Mononuclear cell (primary cell): ENCODE measurements around the gene SSBP2. TPM values are rescaled to one million over a fixed set of nuclear protein-coding genes. Genes with fewer than 3 reads are reported as not detected.
"Not testable (repeated sequence)": the region's sequence is repeated elsewhere in the genome, so short reads cannot be mapped to it uniquely, and the experiment has no call there.

Source experiments
- H3K27me3 ChIP-seq: 2 replicates; pipeline ENCODE4 v1.6.0; 2011; ENCODE audit warnings: low read length, control low read depth; ENCODE audit not compliant: insufficient read depth
- H3K4me1 ChIP-seq: 2 replicates; pipeline ENCODE4 v1.5.1; 2011; ENCODE audit warnings: mild to moderate bottlenecking, low read length, control low read depth; ENCODE audit not compliant: insufficient read depth
- H3K4me3 ChIP-seq: 2 replicates; pipeline ENCODE4 v1.5.1; 2011; ENCODE audit warnings: mild to moderate bottlenecking, low read length, moderate library complexity
- H3K9me3 ChIP-seq: 2 replicates; pipeline ENCODE4 v1.5.1; 2011; ENCODE audit warnings: low read depth, mild to moderate bottlenecking, control low read depth, low read length
- total RNA-seq: library from RNA; depleted of rRNA; stranded (reverse); fragments of >200 nt; gene quantifications from one replicate; pipeline ENCODE4 v1.2.3, GENCODE V29; 2012

The SSBP2 gene
- total RNA-seq, 1 donor = 35.9 TPM

- no peak overlapping the region for H3K4me3 ChIP-seq
- no peaks in the 10 kb centered on the region for H3K27me3 ChIP-seq
- H3K9me3 ChIP-seq = no peaks in the 10 kb centered on the region
- H3K4me1 ChIP-seq = no peaks in the 10 kb centered on the region
Observed at GRCh38 chr5:81505672-81506071, 245.2 kb downstream of the SSBP2 start.

- not testable (repeated sequence) for H3K4me1 ChIP-seq, H3K4me3 ChIP-seq, H3K27me3 ChIP-seq, H3K9me3 ChIP-seq
Observed at GRCh38 chr5:81503602-81504001, 247.3 kb downstream of the SSBP2 start.

- Histone ChIP-seq H3K4me3 (no peak overlapping the region), H3K9me3 (no peaks in the 10 kb centered on the region), H3K27me3 (no peaks in the 10 kb centered on the region), H3K4me1 (no peaks in the 10 kb centered on the region)
Observed at GRCh38 chr5:81495286-81495685, 255.6 kb downstream of the SSBP2 start.

GRCh38 chr5:81488862-81489261 is 262.0 kb downstream of the SSBP2 start:
- no peaks in the 10 kb centered on the region for H3K9me3 ChIP-seq
- no peak overlapping the region for H3K4me3 ChIP-seq
- H3K4me1 ChIP-seq = no peaks in the 10 kb centered on the region
- H3K27me3 ChIP-seq = no peaks in the 10 kb centered on the region

GRCh38 chr5:81486711-81487110 is 264.2 kb downstream of the SSBP2 start:
- H3K4me1 ChIP-seq = no peaks in the 10 kb centered on the region
- H3K9me3 ChIP-seq = no peaks in the 10 kb centered on the region
- H3K27me3 ChIP-seq = no peaks in the 10 kb centered on the region
- no peak overlapping the region for H3K4me3 ChIP-seq

- H3K27me3 ChIP-seq = no peaks in the 10 kb centered on the region
- H3K4me1 ChIP-seq = no peaks in the 10 kb centered on the region
- no peaks in the 10 kb centered on the region for H3K9me3 ChIP-seq
- H3K4me3 ChIP-seq = no peak overlapping the region
Observed at GRCh38 chr5:81482595-81482994, 268.3 kb downstream of the SSBP2 start.

- not testable (repeated sequence) for H3K4me1 ChIP-seq, H3K9me3 ChIP-seq, H3K27me3 ChIP-seq, H3K4me3 ChIP-seq
Observed at GRCh38 chr5:81473395-81473794, 277.5 kb downstream of the SSBP2 start.

GRCh38 chr5:81469676-81470075 is 281.2 kb downstream of the SSBP2 start:
- no peak overlapping the region for H3K4me3 ChIP-seq
- H3K27me3 ChIP-seq = no peaks in the 10 kb centered on the region
- no peaks in the 10 kb centered on the region for H3K4me1 ChIP-seq
- H3K9me3 ChIP-seq = no peaks in the 10 kb centered on the region

GRCh38 chr5:81450940-81451339 is 300.0 kb downstream of the SSBP2 start:
- Histone ChIP-seq H3K9me3 (no peaks in the 10 kb centered on the region), H3K4me1 (no peaks in the 10 kb centered on the region), H3K27me3 (no peaks in the 10 kb centered on the region), H3K4me3 (no peak overlapping the region)

- no peak overlapping the region for H3K4me3 ChIP-seq
- no peaks in the 10 kb centered on the region for H3K9me3 ChIP-seq
- H3K27me3 ChIP-seq = no peaks in the 10 kb centered on the region
- H3K4me1 ChIP-seq = no peaks in the 10 kb centered on the region
Observed at GRCh38 chr5:81435023-81435422, 315.9 kb downstream of the SSBP2 start.

GRCh38 chr5:81429985-81430384 is 320.9 kb downstream of the SSBP2 start:
- Histone ChIP-seq H3K4me1 (no peaks in the 10 kb centered on the region), H3K4me3 (no peak overlapping the region), H3K9me3 (no peaks in the 10 kb centered on the region), H3K27me3 (no peaks in the 10 kb centered on the region)

GRCh38 chr5:81429363-81429762 is 321.5 kb downstream of the SSBP2 start:
- Histone ChIP-seq H3K4me1 (no peaks in the 10 kb centered on the region), H3K4me3 (no peak overlapping the region), H3K27me3 (no peaks in the 10 kb centered on the region), H3K9me3 (no peaks in the 10 kb centered on the region)

GRCh38 chr5:81428861-81429260 is 322.0 kb downstream of the SSBP2 start:
- H3K4me1 ChIP-seq = no peaks in the 10 kb centered on the region
- H3K4me3 ChIP-seq = no peak overlapping the region
- no peaks in the 10 kb centered on the region for H3K9me3 ChIP-seq
- H3K27me3 ChIP-seq = no peaks in the 10 kb centered on the region

- Histone ChIP-seq H3K9me3 (no peaks in the 10 kb centered on the region), H3K27me3 (no peaks in the 10 kb centered on the region), H3K4me3 (no peak overlapping the region), H3K4me1 (no peaks in the 10 kb centered on the region)
Observed at GRCh38 chr5:81428446-81428845, 322.5 kb downstream of the SSBP2 start.

GRCh38 chr5:81427566-81427965 is 323.3 kb downstream of the SSBP2 start:
- Histone ChIP-seq H3K4me3 (no peak overlapping the region), H3K4me1 (no peaks in the 10 kb centered on the region), H3K27me3 (no peaks in the 10 kb centered on the region), H3K9me3 (no peaks in the 10 kb centered on the region)

- Histone ChIP-seq H3K4me3 (no peak overlapping the region), H3K27me3 (no peaks in the 10 kb centered on the region)
Observed at GRCh38 chr5:81426359-81427030, 324.4 kb downstream of the SSBP2 start.

More at GRCh38 chr5:81426359-81427030, 324.4 kb downstream of the SSBP2 start:
- no peaks in the 10 kb centered on the region for H3K9me3 ChIP-seq
- no peaks in the 10 kb centered on the region for H3K4me1 ChIP-seq
